ENCODE results near the gene CENPV. TPM values are rescaled to one million over a fixed set of nuclear protein-coding genes. Genes with fewer than 3 reads are reported as not detected.
"Not testable (repeated sequence)": the region's sequence is repeated elsewhere in the genome, so short reads cannot be mapped to it uniquely, and the experiment has no call there.

The CENPV gene
- total RNA-seq, 1 experiment from 2014 or later: 64.6 TPM

- no peaks in the 10 kb centered on the region for H3K27me3 ChIP-seq (ENCODE audit: control insufficient read depth, insufficient read depth, low read length)
- H3K4me1 ChIP-seq (ENCODE audit: control insufficient read depth, insufficient read depth, low read length): no peaks in the 10 kb centered on the region
- BruUV-seq (replicated peaks): no TSS peak
- intact Hi-C loops (cut with micrococcal nuclease; ENCODE audit: unreplicated experiment): no loop called here
- ChIA-PET POLR2A (no interaction called here), CTCF (interaction anchor here (0.5 kb wide), 1 partner anchor 95 kb away, joined by 3 read pairs; no protein-coding TSS in a partner anchor)
- ATAC-seq (no peak), DNase-seq (ENCODE audit: low read depth, low spot score) (no peak)
- no peak overlapping the region for H3K27ac ChIP-seq (ENCODE audit: low read length)
- no peaks in the 10 kb centered on the region for H3K9me3 ChIP-seq (ENCODE audit: control insufficient read depth, insufficient read depth, low read depth, low read length)
- TF ChIP-seq, protein P1, sequence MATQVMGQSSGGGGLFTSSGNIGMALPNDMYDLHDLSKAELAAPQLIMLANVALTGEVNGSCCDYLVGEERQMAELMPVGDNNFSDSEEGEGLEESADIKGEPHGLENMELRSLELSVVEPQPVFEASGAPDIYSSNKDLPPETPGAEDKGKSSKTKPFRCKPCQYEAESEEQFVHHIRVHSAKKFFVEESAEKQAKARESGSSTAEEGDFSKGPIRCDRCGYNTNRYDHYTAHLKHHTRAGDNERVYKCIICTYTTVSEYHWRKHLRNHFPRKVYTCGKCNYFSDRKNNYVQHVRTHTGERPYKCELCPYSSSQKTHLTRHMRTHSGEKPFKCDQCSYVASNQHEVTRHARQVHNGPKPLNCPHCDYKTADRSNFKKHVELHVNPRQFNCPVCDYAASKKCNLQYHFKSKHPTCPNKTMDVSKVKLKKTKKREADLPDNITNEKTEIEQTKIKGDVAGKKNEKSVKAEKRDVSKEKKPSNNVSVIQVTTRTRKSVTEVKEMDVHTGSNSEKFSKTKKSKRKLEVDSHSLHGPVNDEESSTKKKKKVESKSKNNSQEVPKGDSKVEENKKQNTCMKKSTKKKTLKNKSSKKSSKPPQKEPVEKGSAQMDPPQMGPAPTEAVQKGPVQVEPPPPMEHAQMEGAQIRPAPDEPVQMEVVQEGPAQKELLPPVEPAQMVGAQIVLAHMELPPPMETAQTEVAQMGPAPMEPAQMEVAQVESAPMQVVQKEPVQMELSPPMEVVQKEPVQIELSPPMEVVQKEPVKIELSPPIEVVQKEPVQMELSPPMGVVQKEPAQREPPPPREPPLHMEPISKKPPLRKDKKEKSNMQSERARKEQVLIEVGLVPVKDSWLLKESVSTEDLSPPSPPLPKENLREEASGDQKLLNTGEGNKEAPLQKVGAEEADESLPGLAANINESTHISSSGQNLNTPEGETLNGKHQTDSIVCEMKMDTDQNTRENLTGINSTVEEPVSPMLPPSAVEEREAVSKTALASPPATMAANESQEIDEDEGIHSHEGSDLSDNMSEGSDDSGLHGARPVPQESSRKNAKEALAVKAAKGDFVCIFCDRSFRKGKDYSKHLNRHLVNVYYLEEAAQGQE (IDR thresholded peaks at IDR 0.05; ENCODE audit: insufficient read depth in 1 of 2, low read depth in 2 of 2, low read length in 1 of 2): no peak
- TF ChIP-seq, protein P2, sequence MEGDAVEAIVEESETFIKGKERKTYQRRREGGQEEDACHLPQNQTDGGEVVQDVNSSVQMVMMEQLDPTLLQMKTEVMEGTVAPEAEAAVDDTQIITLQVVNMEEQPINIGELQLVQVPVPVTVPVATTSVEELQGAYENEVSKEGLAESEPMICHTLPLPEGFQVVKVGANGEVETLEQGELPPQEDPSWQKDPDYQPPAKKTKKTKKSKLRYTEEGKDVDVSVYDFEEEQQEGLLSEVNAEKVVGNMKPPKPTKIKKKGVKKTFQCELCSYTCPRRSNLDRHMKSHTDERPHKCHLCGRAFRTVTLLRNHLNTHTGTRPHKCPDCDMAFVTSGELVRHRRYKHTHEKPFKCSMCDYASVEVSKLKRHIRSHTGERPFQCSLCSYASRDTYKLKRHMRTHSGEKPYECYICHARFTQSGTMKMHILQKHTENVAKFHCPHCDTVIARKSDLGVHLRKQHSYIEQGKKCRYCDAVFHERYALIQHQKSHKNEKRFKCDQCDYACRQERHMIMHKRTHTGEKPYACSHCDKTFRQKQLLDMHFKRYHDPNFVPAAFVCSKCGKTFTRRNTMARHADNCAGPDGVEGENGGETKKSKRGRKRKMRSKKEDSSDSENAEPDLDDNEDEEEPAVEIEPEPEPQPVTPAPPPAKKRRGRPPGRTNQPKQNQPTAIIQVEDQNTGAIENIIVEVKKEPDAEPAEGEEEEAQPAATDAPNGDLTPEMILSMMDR (IDR thresholded peaks at IDR 0.05): no peak
- no peak for TF ChIP-seq POLR2AphosphoS5 (IDR thresholded peaks at IDR 0.05; ENCODE audit: low read depth, low read length)
- no peak for TF ChIP-seq TCF7L2 (IDR thresholded peaks at IDR 0.05; ENCODE audit: low read depth, low read length)
- no peak for TF ChIP-seq SIN3A (IDR thresholded peaks at IDR 0.05; ENCODE audit: borderline replicate concordance, insufficient read depth, low read depth, low read length)
- in situ Hi-C loops (cut with HindIII; ENCODE audit: low pct_unique_long_range_greater_than_20kb, low sequenced_read_pairs): no loop called here
- H3K36me3 ChIP-seq (ENCODE audit: control insufficient read depth, insufficient read depth, low read length): no peaks in the 10 kb centered on the region
- no peak overlapping the region for H3K4me3 ChIP-seq (ENCODE audit: low read depth in 2 of 2, low read length in 2 of 2)
Measured at GRCh38 chr17:16314189-16314588, 39.1 kb downstream of the CENPV start.

GRCh38 chr17:16313139-16314090, 39.9 kb downstream of the CENPV start:
- intact Hi-C loops (cut with micrococcal nuclease; ENCODE audit: unreplicated experiment): no loop called here
- DNase-seq (ENCODE audit: low read depth, low spot score) (no peak), ATAC-seq (no peak)
- Histone ChIP-seq H3K9me3 (ENCODE audit: control insufficient read depth, insufficient read depth, low read depth, low read length) (no peaks in the 10 kb centered on the region), H3K27me3 (ENCODE audit: control insufficient read depth, insufficient read depth, low read length) (no peaks in the 10 kb centered on the region), H3K4me3 (ENCODE audit: low read depth in 2 of 2, low read length in 2 of 2) (no peak overlapping the region), H3K27ac (ENCODE audit: low read length) (no peak overlapping the region), H3K4me1 (ENCODE audit: control insufficient read depth, insufficient read depth, low read length) (no peaks in the 10 kb centered on the region), H3K36me3 (ENCODE audit: control insufficient read depth, insufficient read depth, low read length) (no peaks in the 10 kb centered on the region)
- CTCF ChIA-PET: no interaction called here
- POLR2A ChIA-PET: interaction anchor here (0.6 kb wide), 1 partner anchor 22 kb away, joined by 3 read pairs; no protein-coding TSS in a partner anchor
- TF ChIP-seq TCF7L2 (IDR thresholded peaks at IDR 0.05; ENCODE audit: low read depth, low read length) (no peak), POLR2AphosphoS5 (IDR thresholded peaks at IDR 0.05; ENCODE audit: low read depth, low read length) (no peak), SIN3A (IDR thresholded peaks at IDR 0.05; ENCODE audit: borderline replicate concordance, insufficient read depth, low read depth, low read length) (no peak)
- TF ChIP-seq, protein P1 (IDR thresholded peaks at IDR 0.05; ENCODE audit: insufficient read depth in 1 of 2, low read depth in 2 of 2, low read length in 1 of 2): no peak
- TF ChIP-seq, protein P2 (IDR thresholded peaks at IDR 0.05): no peak
- in situ Hi-C loops (cut with HindIII; ENCODE audit: low pct_unique_long_range_greater_than_20kb, low sequenced_read_pairs): no loop called here
- BruUV-seq (replicated peaks): no TSS peak

DNA sequence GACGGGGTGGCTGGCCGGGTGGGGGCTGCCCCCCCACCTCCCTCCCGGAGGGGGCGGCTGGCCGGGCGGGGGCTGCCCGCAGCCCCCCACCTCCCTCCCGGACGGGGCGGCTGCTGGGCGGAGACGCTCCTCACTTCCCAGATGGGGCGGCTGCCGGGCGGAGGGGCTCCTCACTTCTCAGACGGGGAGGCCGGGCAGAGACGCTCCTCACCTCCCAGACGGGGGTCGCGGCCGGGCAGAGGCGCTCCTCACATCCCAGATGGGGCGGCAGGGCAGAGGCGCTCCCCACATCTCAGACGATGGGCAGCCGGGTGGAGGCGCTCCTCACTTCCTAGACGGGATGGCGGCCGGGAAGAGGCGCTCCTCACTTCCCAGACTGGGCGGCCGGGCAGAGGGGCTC, 41.2 kb downstream of the CENPV start:
- CTCF ChIA-PET; H3K27ac ChIP-seq (ENCODE audit: low read length); ATAC-seq; POLR2A ChIA-PET; H3K9me3 ChIP-seq (ENCODE audit: control insufficient read depth, insufficient read depth, low read depth, low read length); H3K36me3 ChIP-seq (ENCODE audit: control insufficient read depth, insufficient read depth, low read length); H3K27me3 ChIP-seq (ENCODE audit: control insufficient read depth, insufficient read depth, low read length); in situ Hi-C loops (cut with HindIII; ENCODE audit: low pct_unique_long_range_greater_than_20kb, low sequenced_read_pairs); H3K4me3 ChIP-seq (ENCODE audit: low read depth in 2 of 2, low read length in 2 of 2); H3K4me1 ChIP-seq (ENCODE audit: control insufficient read depth, insufficient read depth, low read length); DNase-seq (ENCODE audit: low read depth, low spot score); BruUV-seq (replicated peaks); intact Hi-C loops (cut with micrococcal nuclease; ENCODE audit: unreplicated experiment): not testable (repeated sequence)

Measured in Panc1 (cell line).